Measurements from ENCODE around the gene IWS1. TPM values are rescaled to one million over a fixed set of nuclear protein-coding genes. Genes with fewer than 3 reads are reported as not detected.
A peak's percentile ranks its signal among the peaks of the same experiment; 100 is the strongest.

The IWS1 gene
- total and polyA plus RNA-seq, 10 donors, result 18.8 to 59.7 (median 43.3) TPM

GRCh38 chr2:127511090-127511695, 15.1 kb downstream of the IWS1 start:
- intact Hi-C loops (cut with DNase I; ENCODE audit: low total_unique reads), result no loop called here
- Histone ChIP-seq H3K36me3 (peaks cover 0 to 54% (median 10%) of the 10 kb centered on the region in 6 donors), H3K27me3 (replicated peaks in 1 of 7) (no peaks in the 10 kb centered on the region), H3K4me1 (peaks cover 21 to 100% (median 80%) of the 10 kb centered on the region in 6 donors), H3K9me3 (no peaks in the 10 kb centered on the region), H3K4me3 (no peak overlapping the region), H3K27ac (no peak overlapping the region)
- no peak for TF ChIP-seq POLR2AphosphoS5 (IDR thresholded peaks at IDR 0.05)
- no peak for TF ChIP-seq POLR2A (IDR thresholded peaks at IDR 0.05)
- TF ChIP-seq, protein P1, sequence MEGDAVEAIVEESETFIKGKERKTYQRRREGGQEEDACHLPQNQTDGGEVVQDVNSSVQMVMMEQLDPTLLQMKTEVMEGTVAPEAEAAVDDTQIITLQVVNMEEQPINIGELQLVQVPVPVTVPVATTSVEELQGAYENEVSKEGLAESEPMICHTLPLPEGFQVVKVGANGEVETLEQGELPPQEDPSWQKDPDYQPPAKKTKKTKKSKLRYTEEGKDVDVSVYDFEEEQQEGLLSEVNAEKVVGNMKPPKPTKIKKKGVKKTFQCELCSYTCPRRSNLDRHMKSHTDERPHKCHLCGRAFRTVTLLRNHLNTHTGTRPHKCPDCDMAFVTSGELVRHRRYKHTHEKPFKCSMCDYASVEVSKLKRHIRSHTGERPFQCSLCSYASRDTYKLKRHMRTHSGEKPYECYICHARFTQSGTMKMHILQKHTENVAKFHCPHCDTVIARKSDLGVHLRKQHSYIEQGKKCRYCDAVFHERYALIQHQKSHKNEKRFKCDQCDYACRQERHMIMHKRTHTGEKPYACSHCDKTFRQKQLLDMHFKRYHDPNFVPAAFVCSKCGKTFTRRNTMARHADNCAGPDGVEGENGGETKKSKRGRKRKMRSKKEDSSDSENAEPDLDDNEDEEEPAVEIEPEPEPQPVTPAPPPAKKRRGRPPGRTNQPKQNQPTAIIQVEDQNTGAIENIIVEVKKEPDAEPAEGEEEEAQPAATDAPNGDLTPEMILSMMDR (IDR thresholded peaks at IDR 0.05 in 8 of 11, conservative IDR thresholded peaks at IDR 0.05 in 3 of 11), result no peak
- no peak for DNase-seq
- 86 to 94% (median 88%) methylated on average over 6 of the region's 6 CpGs for WGBS, 5 donors

DNA sequence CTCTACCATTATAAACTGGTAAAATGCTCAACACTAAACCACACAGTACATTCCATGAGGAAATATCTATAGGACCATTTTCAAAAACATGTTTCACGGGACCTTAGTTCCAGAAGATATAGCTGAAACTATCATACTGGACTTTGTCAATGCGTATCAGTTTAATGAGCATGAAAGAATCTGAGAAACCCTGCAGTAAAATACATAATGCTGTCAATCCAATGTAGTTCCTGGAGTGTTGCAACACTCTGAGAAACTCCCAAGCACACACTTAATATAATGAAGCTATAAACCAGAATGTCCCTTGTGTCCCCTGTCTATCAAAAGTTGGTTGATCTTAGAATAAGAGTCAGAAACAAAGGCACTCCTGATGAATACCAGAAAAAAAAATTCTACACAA, 16.2 kb downstream of the IWS1 start:
- H3K4me1 ChIP-seq, result peaks cover 16 to 100% (median 71%) of the 10 kb centered on the region in 6 donors
- H3K27me3 ChIP-seq (replicated peaks in 1 of 7), result no peaks in the 10 kb centered on the region
- intact Hi-C loops (cut with DNase I; ENCODE audit: low total_unique reads), result no loop called here
- peaks cover 3 to 53% (median 16%) of the 10 kb centered on the region in 6 donors for H3K36me3 ChIP-seq
- 75 to 92% (median 88%) methylated on average over 2 of the region's 2 CpGs for WGBS, 5 donors
- TF ChIP-seq POLR2A (IDR thresholded peaks at IDR 0.05), result no peak
- TF ChIP-seq, protein P1 (IDR thresholded peaks at IDR 0.05 in 8 of 11, conservative IDR thresholded peaks at IDR 0.05 in 3 of 11), result no peak
- no peak for TF ChIP-seq POLR2AphosphoS5 (IDR thresholded peaks at IDR 0.05)
- H3K4me3 ChIP-seq, result no peak overlapping the region
- no peaks in the 10 kb centered on the region for H3K9me3 ChIP-seq
- H3K27ac ChIP-seq, result peak overlapping the region in 2 of 8 donors; percentile 5 to 41
- no peak for DNase-seq

DNA sequence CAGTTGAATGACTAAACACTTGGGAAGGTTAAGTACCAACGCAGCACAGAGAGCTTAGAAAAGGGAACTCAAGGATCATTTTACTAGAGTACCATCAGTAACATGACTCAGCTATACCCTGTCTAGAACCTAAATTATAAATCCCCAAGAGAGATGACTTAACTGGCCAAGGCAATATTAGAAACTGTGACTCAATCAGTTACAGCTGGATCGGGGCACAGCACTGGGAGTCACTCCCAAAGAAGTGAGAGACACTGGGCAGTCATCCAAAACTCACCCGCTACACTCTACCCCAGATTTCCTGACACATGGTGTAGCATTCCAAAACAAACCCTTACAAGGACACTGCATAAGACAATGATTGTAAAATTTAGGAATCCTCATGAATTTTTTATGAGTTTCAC, 17.7 kb downstream of the IWS1 start:
- Histone ChIP-seq H3K36me3 (peaks cover 4 to 54% (median 19%) of the 10 kb centered on the region in 6 donors), H3K9me3 (no peaks in the 10 kb centered on the region), H3K27ac (peak overlapping the region in 6 of 8 donors; percentile 4 to 59 (median 36)), H3K4me3 (no peak overlapping the region), H3K27me3 (replicated peaks in 1 of 7) (no peaks in the 10 kb centered on the region), H3K4me1 (peaks cover 14 to 92% (median 59%) of the 10 kb centered on the region in 6 donors)
- DNase-seq, result no peak
- intact Hi-C loops (cut with DNase I; ENCODE audit: low total_unique reads), result no loop called here
- TF ChIP-seq POLR2A (IDR thresholded peaks at IDR 0.05) (no peak), POLR2AphosphoS5 (IDR thresholded peaks at IDR 0.05) (peak in 1 of 3 donors; percentile 45)
- TF ChIP-seq, protein P1 (IDR thresholded peaks at IDR 0.05 in 8 of 11, conservative IDR thresholded peaks at IDR 0.05 in 3 of 11), result no peak
- WGBS, 5 donors, result 13 to 36% (median 15%) methylated on average over 3 of the region's 3 CpGs

DNA sequence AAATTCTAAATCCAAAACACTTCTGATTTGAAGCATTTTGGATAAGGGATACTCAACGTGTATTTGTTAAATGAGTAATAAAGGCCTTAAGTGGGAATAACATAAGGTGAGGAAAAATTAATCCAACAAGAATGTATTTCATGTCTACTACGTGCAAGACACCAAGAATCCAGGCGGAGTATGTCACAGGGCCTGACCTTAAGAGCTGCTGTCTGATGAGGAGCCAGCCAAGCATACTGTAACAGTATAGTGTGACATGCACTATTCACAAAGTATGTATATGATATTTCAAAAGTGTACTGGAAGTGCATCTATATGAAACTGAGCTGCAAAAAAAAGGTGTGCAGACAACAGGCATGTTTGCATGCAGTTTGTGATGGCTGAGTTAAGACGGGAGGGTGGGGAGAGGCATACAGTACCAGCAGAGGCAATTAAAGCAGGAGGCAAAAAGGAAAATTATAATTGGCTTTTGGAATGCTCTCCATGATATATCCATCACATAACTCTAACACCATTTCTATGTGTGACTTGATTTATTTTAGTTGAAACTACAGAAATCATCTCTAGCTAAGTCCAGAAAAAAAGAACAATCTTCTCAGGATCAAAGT, 18.2 kb downstream of the IWS1 start:
- Histone ChIP-seq H3K27me3 (replicated peaks in 1 of 7) (no peaks in the 10 kb centered on the region), H3K27ac (peak overlapping the region in 6 of 8 donors; percentile 4 to 59 (median 36)), H3K4me3 (no peak overlapping the region), H3K4me1 (peaks cover 12 to 87% (median 54%) of the 10 kb centered on the region in 6 donors), H3K9me3 (no peaks in the 10 kb centered on the region), H3K36me3 (peaks cover 4 to 56% (median 24%) of the 10 kb centered on the region in 6 donors)
- 81 to 90% (median 88%) methylated on average over 4 of the region's 4 CpGs for WGBS, 5 donors
- intact Hi-C loops (cut with DNase I; ENCODE audit: low total_unique reads), result no loop called here
- TF ChIP-seq, protein P1 (IDR thresholded peaks at IDR 0.05 in 8 of 11, conservative IDR thresholded peaks at IDR 0.05 in 3 of 11), result no peak
- TF ChIP-seq POLR2A (IDR thresholded peaks at IDR 0.05), result no peak
- no peak for TF ChIP-seq POLR2AphosphoS5 (IDR thresholded peaks at IDR 0.05)
- DNase-seq, result no peak
